Measurements from ENCODE around the gene COL18A1. TPM values are rescaled to one million over a fixed set of nuclear protein-coding genes. Genes with fewer than 3 reads are reported as not detected.

COL18A1 gene
- polyA plus RNA-seq, 1 of the 3 experiments (the other 2 are of a cell fraction): 118 TPM

- 100% methylated on average over 10 of the region's 20 CpGs for WGBS (ENCODE audit: low lambda C conversion rate)
- ChIA-PET POLR2A (no interaction called here), CTCF (interaction anchor here (1.1 to 2.4 kb wide), 2 partner anchors 14 to 355 kb away, joined by 3 to 8 read pairs; no protein-coding TSS in a partner anchor)
- H3K36me3 ChIP-seq (replicated peaks in 1 of 2; ENCODE audit: control insufficient read depth in 1 of 2, insufficient read depth in 2 of 2, low read length in 1 of 2): peaks cover 5 to 52% of the 10 kb centered on the region in 2 experiments
- no peak overlapping the region for H3K4me2 ChIP-seq
- no peak for TF ChIP-seq YY1 (IDR thresholded peaks at IDR 0.05; ENCODE audit: low read depth)
- no peak for TF ChIP-seq RAD21 (IDR thresholded peaks at IDR 0.05; ENCODE audit: low read length)
- no peak overlapping the region for H3K27ac ChIP-seq (ENCODE audit: low read depth in 2 of 2, low read length in 1 of 2)
- no peak for DNase-seq
- H4K20me1 ChIP-seq (ENCODE audit: insufficient read depth): no peaks in the 10 kb centered on the region
- no peaks in the 10 kb centered on the region for H3K9me3 ChIP-seq
- no peaks in the 10 kb centered on the region for H3K9me2 ChIP-seq
- H3K9ac ChIP-seq: no peak overlapping the region
- no peaks in the 10 kb centered on the region for H3K27me3 ChIP-seq (ENCODE audit: insufficient read depth)
- no peaks in the 10 kb centered on the region for H3K79me2 ChIP-seq (ENCODE audit: insufficient read depth)
- H3F3A ChIP-seq (replicated peaks; ENCODE audit: insufficient read depth): no peaks in the 10 kb centered on the region
- no peaks in the 10 kb centered on the region; a peak in 1 of 4 replicates for H3K4me1 ChIP-seq (ENCODE audit: control insufficient read depth in 1 of 2, insufficient read depth in 2 of 2, low read depth in 1 of 2, low read length in 1 of 2)
- H3K4me3 ChIP-seq (ENCODE audit: low read depth in 2 of 2, low read length in 1 of 2): no peak overlapping the region
- no peak overlapping the region for H2AFZ ChIP-seq (ENCODE audit: low read depth)
These were observed 87.8 kb downstream of the COL18A1 start for GRCh38 chr21:45492765-45493164.

- H3K9ac ChIP-seq: no peak overlapping the region
- peaks cover 5 to 48% of the 10 kb centered on the region in 2 experiments for H3K36me3 ChIP-seq (replicated peaks in 1 of 2; ENCODE audit: control insufficient read depth in 1 of 2, insufficient read depth in 2 of 2, low read length in 1 of 2)
- no peaks in the 10 kb centered on the region for H3K9me3 ChIP-seq
- DNase-seq: no peak
- no peak for TF ChIP-seq EP300 (IDR thresholded peaks at IDR 0.05; ENCODE audit: borderline replicate concordance in 1 of 2, low read depth in 1 of 2, low read length in 1 of 2)
- TF ChIP-seq, protein P1, sequence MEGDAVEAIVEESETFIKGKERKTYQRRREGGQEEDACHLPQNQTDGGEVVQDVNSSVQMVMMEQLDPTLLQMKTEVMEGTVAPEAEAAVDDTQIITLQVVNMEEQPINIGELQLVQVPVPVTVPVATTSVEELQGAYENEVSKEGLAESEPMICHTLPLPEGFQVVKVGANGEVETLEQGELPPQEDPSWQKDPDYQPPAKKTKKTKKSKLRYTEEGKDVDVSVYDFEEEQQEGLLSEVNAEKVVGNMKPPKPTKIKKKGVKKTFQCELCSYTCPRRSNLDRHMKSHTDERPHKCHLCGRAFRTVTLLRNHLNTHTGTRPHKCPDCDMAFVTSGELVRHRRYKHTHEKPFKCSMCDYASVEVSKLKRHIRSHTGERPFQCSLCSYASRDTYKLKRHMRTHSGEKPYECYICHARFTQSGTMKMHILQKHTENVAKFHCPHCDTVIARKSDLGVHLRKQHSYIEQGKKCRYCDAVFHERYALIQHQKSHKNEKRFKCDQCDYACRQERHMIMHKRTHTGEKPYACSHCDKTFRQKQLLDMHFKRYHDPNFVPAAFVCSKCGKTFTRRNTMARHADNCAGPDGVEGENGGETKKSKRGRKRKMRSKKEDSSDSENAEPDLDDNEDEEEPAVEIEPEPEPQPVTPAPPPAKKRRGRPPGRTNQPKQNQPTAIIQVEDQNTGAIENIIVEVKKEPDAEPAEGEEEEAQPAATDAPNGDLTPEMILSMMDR (IDR thresholded peaks at IDR 0.05): no peak
- TF ChIP-seq, protein P2, sequence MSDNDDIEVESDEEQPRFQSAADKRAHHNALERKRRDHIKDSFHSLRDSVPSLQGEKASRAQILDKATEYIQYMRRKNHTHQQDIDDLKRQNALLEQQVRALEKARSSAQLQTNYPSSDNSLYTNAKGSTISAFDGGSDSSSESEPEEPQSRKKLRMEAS (IDR thresholded peaks at IDR 0.05; ENCODE audit: low read depth): no peak
- TF ChIP-seq RCOR1 (IDR thresholded peaks at IDR 0.05; ENCODE audit: low read length): no peak
- TF ChIP-seq TEAD4 (IDR thresholded peaks at IDR 0.05; ENCODE audit: borderline replicate concordance, insufficient read depth): no peak
- no peak for TF ChIP-seq RFX5 (IDR thresholded peaks at IDR 0.05; ENCODE audit: low read length)
- no peak overlapping the region for H3K27ac ChIP-seq (ENCODE audit: low read depth in 2 of 2, low read length in 1 of 2)
- H3K4me3 ChIP-seq (ENCODE audit: low read depth in 2 of 2, low read length in 1 of 2): no peak overlapping the region
- H3K9me2 ChIP-seq: no peaks in the 10 kb centered on the region
- ChIA-PET POLR2A (no interaction called here), CTCF (interaction anchor here (1.2 to 2.4 kb wide), 4 partner anchors 15 to 327 kb away, joined by 3 to 8 read pairs (median 5); no protein-coding TSS in a partner anchor)
- no peaks in the 10 kb centered on the region for H3K27me3 ChIP-seq (ENCODE audit: insufficient read depth)
- 97% methylated on average over 11 of the region's 21 CpGs for WGBS (ENCODE audit: low lambda C conversion rate)
- no peak overlapping the region for H2AFZ ChIP-seq (ENCODE audit: low read depth)
- H3K4me2 ChIP-seq: no peak overlapping the region
- no peaks in the 10 kb centered on the region for H4K20me1 ChIP-seq (ENCODE audit: insufficient read depth)
- H3F3A ChIP-seq (replicated peaks; ENCODE audit: insufficient read depth): no peaks in the 10 kb centered on the region
- H3K79me2 ChIP-seq (ENCODE audit: insufficient read depth): no peaks in the 10 kb centered on the region
- H3K4me1 ChIP-seq (ENCODE audit: control insufficient read depth in 1 of 2, insufficient read depth in 2 of 2, low read depth in 1 of 2, low read length in 1 of 2): no peaks in the 10 kb centered on the region; a peak in 1 of 4 replicates
These were observed 88.5 kb downstream of the COL18A1 start for GRCh38 chr21:45493401-45494001.
